HCEC 1CT (cell line): ENCODE measurements around the gene SPTB.

Source experiments
- DNase-seq: peaks from one replicate; pipeline ENCODE4 v3.0.0-alpha.2; 2017

Gene SPTB

DNA sequence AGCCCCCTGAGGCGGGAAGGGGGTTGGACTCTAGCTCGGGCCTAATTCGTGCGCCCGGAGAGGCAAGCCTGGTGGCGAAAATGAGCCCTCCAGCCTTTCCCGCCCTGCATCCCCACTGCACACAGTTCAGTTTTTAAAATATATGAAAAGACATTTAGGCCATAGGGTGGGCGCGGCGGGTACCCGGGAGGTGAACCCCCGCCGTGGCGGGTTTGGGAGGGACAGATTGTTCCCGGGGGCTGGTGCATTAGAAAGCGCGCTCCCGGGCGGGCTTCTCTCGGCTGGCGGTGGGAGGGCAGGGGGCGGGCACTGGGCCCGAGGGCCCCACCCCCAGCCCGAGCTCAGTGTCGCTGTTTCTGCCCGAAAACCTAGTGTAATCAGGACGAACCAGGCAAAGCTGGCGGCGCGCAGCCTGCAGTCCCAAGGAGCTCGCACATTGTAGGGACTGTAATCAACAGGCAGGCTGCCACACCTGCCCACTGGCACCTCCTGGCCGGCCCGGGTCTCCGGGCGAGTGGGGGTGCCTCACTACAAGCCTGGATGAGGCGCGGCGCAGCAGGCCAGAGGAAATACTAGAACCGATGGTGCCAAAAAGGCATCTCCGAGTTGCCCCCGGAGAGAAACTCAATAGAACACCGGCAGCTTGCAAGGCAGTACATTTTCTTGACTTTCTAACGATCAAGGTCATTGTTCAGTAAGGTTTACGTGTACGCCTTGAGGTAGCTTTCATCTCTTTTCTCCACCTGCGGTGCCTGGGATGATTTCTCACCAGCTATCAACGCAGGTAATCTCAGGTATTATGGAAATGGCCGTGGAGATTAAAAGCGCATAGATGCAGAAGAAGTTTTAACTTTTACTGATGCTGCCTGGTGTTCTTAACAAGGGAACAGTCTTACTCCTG is 764 bp upstream of the SPTB start:
- no peak for DNase-seq

GRCh38 chr14:64878837-64879634 is 671 bp downstream of the SPTB start:
- no peak for DNase-seq

DNA sequence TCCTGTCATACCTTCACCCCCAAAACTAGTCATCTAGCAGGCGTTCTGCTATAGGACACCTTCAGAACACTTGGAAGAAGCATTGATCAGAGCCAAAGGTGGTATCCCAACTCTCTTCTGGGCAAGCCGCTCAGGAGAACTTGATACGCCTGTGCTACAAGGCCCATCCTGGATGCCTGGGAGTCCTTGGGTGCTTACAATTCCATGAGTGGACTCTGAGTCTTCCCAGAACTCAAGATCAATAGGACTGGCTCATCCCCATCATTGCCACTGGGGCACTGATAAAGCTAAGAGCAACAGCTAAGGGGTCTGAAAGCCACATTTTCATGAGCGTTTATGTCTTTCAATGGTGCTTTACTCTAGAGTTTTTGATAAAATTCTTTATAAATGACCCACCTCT is 1.9 kb downstream of the SPTB start:
- no peak for DNase-seq

DNA sequence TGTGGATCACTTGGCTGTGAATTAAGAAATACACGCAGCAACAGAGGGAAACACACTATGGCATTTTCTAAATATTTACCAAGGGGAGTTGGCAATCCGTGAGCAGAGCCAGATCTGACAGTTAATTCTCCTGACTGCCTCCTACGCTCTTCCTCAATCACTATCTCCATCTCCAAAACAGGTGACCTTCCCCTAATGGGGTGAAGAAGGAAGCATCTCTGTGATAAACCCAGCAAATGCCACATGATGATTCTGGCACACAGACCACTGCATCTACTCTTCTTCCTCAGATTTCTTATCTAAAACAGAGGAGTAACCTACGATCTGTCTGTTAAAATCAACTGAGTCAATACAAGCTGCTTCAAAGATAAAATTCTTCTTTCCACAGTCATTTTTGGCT is 4.4 kb downstream of the SPTB start:
- DNase-seq: no peak

DNA sequence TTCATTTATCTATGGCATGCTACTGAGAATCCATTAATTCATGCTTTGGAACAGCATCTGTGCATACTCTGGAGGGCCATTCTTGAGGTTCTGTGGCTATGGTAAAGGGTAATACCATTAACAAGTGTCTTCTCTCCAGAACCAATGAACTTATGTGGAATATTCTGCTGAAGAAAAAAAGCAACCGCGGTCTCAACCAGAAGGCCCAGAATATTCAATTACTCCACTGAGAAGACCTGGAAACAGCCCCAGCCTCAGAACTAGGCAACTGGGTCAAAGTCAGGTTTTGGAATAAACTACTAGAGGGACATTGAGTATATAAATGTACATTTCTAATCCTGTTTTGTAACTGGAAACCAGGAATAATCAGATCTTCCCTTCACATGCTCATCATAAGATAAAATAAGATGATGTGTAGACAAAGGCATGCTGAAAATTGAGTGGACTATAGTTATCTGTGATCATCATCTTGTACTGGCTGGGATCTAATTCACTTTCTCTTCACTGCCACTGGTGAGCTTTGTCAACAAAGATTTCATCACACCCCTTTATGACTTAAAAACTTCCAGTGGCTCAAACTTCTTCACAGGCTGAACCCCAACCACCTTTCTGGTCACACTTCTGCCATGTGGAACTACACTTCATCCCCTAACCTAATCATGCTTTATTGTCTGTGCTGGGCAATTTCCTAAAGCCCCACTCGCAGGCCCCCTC is 6.0 kb downstream of the SPTB start:
- no peak for DNase-seq

- no peak for DNase-seq
Observed at GRCh38 chr14:64871344-64871743, 8.4 kb downstream of the SPTB start.

GRCh38 chr14:64870160-64870559 is 9.5 kb downstream of the SPTB start:
- DNase-seq: no peak

GRCh38 chr14:64868841-64869240 is 10.9 kb downstream of the SPTB start:
- no peak for DNase-seq

- no peak for DNase-seq
Observed at GRCh38 chr14:64868379-64868778, 11.3 kb downstream of the SPTB start.

GRCh38 chr14:64867182-64867581 is 12.5 kb downstream of the SPTB start:
- no peak for DNase-seq

DNA sequence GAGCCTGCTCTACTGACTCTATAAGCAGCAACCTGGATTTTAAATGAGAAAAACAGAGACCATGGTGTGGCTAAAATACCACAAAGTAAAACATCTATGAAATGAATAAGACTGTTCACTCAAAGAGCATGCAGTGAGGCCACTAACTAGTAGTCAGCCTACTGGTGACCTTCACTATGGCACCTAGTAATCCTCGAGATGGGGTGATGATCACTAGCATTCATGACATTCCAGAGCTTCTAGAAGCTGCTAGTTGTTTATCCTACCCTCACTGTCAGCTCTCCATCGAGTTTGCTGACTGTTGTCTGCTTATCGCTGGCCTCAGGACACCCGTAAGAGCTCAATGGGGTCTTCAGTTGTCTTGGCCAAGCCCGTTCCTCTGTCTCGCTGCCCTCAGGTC is 13.7 kb downstream of the SPTB start:
- DNase-seq: no peak

DNA sequence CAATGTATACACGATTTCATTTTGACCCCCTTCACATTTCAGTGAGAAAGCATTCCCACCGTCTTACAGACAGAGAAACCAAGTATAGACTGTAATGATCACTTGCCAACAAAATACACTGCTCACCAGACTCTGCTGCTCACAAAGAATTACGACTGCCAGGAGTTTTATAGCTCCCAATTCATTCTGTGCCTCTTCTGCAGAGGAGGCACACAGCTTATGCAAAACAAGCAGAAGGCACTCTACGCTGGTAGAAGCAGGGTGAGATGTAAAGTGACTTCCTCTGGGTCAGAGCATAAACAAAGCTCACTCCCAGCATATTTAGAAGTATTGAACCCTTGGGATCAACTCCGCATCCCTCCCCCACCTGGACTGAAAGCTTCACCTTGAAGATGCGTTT is 14.6 kb downstream of the SPTB start:
- no peak for DNase-seq

DNA sequence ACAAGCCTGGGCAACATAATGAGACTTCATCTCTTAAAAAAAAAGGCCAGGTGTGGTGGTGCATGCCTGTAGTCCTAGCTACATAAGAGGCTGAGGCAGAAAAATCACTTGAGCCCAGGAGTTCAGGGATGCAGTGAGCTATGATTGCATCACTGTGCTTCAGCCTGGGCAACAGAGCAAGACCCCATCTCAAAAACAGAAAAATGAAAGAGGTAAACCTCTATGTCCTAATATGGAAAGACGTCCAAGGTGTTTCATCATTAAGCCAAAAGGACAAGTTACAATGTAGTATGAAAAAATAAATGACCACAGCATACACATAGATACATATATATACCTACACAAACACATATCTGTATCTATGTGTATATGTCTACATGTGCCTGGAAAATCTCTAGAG is 15.4 kb downstream of the SPTB start:
- no peak for DNase-seq

DNA sequence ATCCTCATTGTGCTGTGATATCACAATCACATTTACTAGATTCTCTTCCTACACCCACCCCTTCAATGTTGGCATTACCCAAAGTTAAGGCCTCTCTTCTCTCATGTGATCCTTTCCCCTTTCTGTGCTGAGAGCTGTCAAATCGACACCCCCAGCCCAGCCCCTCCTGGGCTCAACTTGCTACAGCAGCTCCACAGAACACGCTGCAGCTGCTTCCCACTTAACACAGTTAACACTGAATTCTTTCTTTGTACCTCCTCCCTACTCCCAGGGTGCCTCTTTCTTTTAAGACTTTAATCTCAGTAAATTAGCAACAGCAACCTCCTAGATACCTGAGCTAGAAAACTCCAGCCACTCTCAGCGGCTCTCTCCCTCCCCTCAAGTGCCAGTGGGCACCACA is 17.8 kb downstream of the SPTB start:
- DNase-seq: no peak

DNA sequence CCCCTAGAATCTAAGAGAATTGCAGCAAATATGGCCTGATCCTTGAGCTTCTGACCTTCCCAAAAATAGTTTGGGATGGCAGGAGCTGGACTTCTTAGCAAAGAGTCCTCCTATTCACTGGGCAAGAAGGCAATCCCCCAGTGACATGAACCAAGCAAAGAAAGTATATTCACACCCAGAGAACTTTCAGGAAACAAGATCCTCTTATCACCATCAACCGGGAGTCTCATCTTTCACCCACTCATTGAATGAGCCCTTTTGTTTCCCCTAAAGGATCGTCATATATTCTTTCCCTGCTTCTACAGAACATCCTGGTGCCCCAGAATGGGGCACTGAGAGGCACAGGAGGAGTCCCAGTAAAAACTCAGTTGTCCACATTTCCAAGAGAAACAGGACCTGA is 19.7 kb downstream of the SPTB start:
- DNase-seq: no peak

DNA sequence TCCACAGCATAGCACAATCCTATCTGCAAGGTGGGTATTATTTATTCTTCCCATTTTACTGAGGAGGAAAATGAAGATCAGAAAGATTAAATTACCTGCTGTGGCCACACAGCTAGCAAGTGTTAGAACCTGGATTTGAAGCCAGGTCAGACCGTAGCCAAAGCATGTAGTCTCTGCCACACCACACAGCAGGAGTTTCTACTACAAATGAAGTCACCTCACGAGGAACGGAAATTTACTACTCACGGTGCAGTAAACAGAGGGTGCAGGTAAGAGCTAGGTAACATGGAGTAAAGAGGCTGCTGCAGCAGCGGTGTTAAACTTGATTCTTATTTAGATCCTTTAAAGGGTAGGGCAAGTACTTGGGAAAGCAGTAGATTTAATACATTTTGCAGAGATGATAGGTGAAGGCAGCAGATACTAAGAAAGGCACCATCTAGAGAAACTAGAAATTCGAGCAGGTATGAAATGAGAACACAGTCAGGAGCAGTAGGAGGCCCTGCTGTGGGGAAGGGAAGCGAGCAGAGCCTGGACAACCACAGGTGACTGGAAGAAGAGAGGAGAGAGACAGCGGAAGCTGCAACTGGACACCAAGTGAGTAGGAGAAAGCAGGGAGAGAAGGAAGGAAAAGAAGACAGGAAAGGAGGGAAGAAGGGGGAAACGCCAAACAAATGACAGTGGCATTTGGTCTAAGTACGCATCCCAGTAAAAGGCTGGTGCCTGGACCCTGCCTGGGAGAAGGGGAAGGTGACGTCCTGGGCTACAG is 21.5 kb downstream of the SPTB start:
- no peak for DNase-seq

DNA sequence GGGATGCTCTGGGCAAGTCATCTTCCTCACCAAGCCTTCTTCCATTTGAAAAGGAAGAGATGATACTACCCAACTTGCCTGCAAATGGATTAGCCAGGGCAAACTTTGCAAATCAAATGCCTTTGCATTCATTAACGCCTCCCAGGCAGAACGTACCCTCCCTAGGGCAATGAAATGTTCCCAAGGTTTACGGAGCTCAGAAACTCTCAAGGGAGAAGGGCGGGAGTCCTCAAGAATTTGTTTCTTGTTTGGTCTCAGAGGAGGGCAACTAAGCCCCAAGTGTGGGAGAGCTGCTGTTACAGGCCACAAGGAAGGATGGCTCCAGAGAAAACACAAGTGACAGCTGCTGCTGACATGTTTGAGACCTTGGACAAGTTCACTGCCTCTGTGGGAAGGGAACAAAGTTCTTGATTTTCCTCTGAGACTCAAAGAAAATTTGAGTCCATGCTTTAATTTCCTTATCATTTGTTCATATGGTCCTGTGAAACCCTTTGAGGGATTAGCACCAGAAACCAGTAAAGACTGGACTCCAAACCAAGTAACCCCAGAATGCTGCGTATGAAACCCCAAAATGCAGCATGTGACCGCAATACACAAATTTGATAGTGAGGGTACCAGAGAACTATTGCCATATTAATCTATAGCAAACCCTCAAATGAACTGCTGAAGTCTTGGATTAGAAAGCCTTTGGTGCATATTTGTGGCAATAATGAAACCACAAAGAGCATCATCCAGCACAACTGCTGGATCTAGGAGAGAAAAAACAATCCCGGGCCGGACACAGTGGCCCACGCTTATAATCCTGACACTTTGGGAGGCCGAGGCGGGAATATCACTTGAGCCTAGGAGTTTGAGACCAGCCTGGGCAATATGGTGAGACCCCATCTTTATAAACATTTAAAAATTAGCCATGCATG is 22.9 kb downstream of the SPTB start:
- no peak for DNase-seq

DNA sequence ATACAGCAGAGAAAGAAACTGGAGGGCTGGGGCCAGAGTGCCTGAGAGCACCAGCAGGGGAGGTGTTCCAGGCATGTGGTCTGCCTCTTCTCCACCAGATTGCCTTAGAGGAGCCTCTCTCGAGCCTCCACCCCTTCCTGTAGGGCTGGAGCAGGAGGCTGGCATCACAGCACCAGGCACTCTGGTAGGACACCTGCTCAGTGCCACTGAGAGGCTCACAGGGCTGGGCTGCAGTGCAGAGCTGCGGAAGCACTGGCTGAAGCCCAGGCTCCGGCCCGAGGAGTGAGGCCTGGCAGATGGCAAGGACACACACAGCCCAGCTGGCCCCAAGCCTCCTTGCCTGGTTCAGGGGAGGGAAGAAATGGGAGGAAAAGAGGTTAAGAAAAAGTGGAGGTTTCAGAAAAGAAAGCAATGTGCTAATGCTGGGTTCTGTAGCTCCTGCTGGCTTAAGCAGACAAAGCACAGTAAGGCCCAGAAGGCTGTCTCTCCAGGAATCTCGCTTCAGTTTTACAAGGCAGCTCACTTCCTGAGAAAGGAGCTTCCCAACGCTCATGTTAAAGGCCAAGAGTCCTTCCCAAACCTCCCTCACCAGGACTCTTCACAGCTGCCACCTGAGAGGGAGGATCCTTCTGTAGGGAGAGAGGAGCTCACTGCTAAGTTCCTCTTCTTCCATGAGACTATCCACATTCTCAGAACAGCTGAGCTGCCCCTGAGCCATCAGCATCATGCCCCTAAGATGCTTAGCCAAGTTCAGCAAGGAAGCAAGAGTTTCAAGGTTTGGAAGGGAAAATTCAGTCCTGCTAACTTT is 23.8 kb downstream of the SPTB start:
- DNase-seq: no peak

DNA sequence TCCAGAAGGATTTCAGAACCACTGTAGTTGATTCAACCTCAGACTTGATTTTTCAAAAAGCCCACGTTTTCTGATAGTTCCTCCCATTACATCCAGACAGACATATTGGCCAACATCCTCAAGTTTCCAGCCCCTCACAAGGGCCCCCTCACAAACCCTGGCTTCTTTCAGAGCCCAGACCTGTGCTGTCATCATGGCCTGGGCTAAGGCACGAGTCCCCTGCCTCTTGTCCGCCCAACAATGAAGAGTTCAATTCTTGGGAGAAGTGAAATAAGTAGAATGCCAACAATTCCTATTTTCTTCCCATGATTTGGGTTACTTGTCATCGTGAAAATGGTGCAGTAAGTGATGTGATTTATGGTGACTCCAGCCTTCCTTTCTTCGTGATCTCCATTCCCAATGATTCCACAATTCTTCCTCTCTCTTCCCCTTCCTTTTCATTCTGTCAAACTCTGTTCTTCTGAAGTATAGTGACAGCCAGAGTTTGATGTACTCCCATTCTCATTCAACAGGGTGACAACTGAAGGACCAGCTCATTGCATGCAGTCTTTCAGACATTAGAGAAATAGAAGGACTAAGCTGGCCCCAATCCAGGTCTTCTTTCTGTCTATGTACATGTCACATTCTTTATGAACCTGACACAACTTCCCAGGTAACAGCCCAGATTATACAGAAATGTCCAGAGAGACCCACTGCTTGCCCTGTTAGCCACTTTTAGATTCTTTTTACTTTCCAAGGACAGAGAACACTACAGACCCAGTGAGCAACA is 29.2 kb downstream of the SPTB start:
- no peak for DNase-seq

DNA sequence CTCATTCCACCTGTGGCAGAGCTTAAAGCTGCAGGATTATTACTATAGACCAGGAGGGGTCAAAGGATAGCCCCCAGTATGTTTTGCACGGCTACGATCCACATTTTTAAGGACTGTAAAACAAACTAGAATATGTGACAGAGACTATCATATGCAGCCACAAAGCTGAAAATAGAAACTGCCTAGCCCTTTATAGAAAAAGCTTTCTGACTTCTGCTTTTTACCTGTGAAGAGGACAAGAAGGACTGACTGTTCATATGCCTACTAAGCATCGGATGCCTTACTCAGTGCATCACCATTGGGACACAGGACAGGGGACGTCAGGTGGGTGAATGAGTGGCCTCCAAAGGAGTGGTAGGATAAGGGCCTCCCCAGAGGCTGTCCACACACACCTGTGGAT is 29.8 kb downstream of the SPTB start:
- DNase-seq: no peak
